Vagina (tissue), 2 donors: ENCODE measurements around the gene TMEM179. TPM values are rescaled to one million over a fixed set of nuclear protein-coding genes. Genes with fewer than 3 reads are reported as not detected.
"Not testable (repeated sequence)": the region's sequence is repeated elsewhere in the genome, so short reads cannot be mapped to it uniquely, and the experiment has no call there.

Source experiments
- DNase-seq, 2 donors: peaks; one replicate each; pipeline ENCODE4 v3.0.0-alpha.2; 2017; ENCODE audit errors: extremely low spot score in 2 of 2
- H3K27ac ChIP-seq: fragments of 200-600 bp; sonication (generic); one replicate; pipeline ENCODE4 v1.5.1; 2019
- H3K27me3 ChIP-seq: fragments of 200-600 bp; sonication (generic); one replicate; pipeline ENCODE4 v1.5.1; 2019
- H3K36me3 ChIP-seq, 2 donors: fragments of 200-600 bp; sonication (generic); one replicate each; pipeline ENCODE4 v1.5.1; 2017 to 2019
- H3K4me1 ChIP-seq: fragments of 200-600 bp; sonication (generic); one replicate; pipeline ENCODE4 v1.5.1; 2019
- H3K4me3 ChIP-seq, 2 donors: fragments of 200-600 bp; sonication (generic); 1 replicate in 1 of 2; 2 replicates in 1 of 2; pipeline ENCODE4 v1.5.1; 2016 to 2019
- H3K9me3 ChIP-seq: fragments of 200-600 bp; sonication (generic); one replicate; pipeline ENCODE4 v1.5.1; 2019
- POLR2A ChIP-seq, 2 donors: fragments of 450-650 bp; IDR thresholded peaks; one replicate each; pipeline ENCODE4 v1.6.1; 2017; ENCODE audit warnings: antibody characterized with exemption in 2 of 2, mild to moderate bottlenecking in 2 of 2, moderate library complexity in 2 of 2
- POLR2AphosphoS5 ChIP-seq, 2 donors: sonication (generic); formaldehyde crosslinking; IDR thresholded peaks; one replicate each; pipeline ENCODE4 v1.9.0; 2017; ENCODE audit warnings: antibody characterized with exemption in 2 of 2, mild to moderate bottlenecking in 2 of 2, low read depth in 1 of 2; ENCODE audit not compliant: insufficient read depth in 1 of 2
- intact Hi-C: fragments of 100-400 bp; cut with DNase I; formaldehyde crosslinking; loops from one replicate; pipeline ENCODE4 v1.15.1; 2023
- total RNA-seq: library from RNA; depleted of rRNA; stranded (reverse); fragments of >200 nt; gene quantifications from one replicate; pipeline ENCODE4 v1.2.3, GENCODE V29; 2016
- TF ChIP-seq, protein P1 (sequence below), 3 experiments: fragments of 450-650 bp in 2 of 3; fragments of 200-600 bp in 1 of 3; sonication (generic) in 1 of 3; IDR thresholded peaks; one replicate each; pipeline ENCODE4 v1.5.1; 2017 to 2019; ENCODE audit warnings: antibody characterized with exemption in 3 of 3, mild to moderate bottlenecking in 2 of 3, moderate library complexity in 2 of 3

Gene TMEM179
- total RNA-seq, 1 donor from 2014 or later, result 7.9 TPM

DNA sequence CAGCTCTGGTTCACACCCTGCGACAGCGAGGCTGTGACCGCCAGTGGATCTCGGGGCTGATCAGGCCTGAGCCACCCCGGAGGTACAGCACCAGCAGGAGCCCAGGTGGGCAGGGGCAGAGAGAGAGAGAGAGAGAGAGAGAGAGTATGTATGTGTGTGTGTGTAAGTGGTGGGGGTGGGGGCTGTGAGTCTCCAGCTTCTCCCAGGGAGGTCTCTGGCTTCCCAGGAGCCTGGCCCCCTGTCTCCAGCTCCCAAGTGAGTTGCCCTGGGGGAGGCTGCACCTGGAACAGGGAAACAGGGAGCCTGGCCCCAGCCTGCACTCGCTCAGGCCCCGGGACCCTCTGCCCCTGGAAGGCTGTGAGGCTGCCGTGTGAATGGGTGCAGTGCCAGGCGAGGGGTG lies 23.1 kb downstream of the TMEM179 start:
- Histone ChIP-seq H3K27me3 (no peaks in the 10 kb centered on the region), H3K4me1 (no peaks in the 10 kb centered on the region), H3K36me3 (no peaks in the 10 kb centered on the region), H3K27ac (no peak overlapping the region), H3K9me3 (no peaks in the 10 kb centered on the region), H3K4me3 (no peak overlapping the region)
- TF ChIP-seq, protein P1, sequence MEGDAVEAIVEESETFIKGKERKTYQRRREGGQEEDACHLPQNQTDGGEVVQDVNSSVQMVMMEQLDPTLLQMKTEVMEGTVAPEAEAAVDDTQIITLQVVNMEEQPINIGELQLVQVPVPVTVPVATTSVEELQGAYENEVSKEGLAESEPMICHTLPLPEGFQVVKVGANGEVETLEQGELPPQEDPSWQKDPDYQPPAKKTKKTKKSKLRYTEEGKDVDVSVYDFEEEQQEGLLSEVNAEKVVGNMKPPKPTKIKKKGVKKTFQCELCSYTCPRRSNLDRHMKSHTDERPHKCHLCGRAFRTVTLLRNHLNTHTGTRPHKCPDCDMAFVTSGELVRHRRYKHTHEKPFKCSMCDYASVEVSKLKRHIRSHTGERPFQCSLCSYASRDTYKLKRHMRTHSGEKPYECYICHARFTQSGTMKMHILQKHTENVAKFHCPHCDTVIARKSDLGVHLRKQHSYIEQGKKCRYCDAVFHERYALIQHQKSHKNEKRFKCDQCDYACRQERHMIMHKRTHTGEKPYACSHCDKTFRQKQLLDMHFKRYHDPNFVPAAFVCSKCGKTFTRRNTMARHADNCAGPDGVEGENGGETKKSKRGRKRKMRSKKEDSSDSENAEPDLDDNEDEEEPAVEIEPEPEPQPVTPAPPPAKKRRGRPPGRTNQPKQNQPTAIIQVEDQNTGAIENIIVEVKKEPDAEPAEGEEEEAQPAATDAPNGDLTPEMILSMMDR (IDR thresholded peaks at IDR 0.05), result no peak
- TF ChIP-seq POLR2A (IDR thresholded peaks at IDR 0.05), result no peak
- no peak for TF ChIP-seq POLR2AphosphoS5 (IDR thresholded peaks at IDR 0.05; ENCODE audit: insufficient read depth in 1 of 2, low read depth in 1 of 2)
- DNase-seq, result no peak
- intact Hi-C loops, result no loop called here

DNA sequence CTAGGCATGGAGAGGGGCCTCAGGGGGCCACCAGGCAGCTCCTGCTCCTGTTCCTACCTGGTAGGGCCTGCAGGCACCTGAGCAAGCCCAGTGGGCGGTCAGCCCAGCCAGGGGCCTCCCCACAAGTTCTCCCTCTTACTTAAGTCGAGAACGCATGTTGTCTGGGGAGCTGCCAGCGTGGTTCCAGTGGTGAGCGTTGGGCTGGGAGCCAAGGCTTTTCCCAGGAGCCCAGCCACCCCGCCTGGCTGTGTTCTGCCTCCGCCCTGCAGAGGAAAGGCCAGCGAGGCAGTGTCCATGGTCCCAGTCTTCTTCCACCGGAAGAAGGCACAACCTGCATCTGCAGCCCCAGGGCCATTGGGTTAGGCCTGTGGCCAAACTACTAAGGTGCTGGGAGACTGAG lies 23.6 kb downstream of the TMEM179 start:
- Histone ChIP-seq H3K9me3 (no peaks in the 10 kb centered on the region), H3K4me3 (no peak overlapping the region), H3K36me3 (no peaks in the 10 kb centered on the region), H3K4me1 (no peaks in the 10 kb centered on the region), H3K27me3 (no peaks in the 10 kb centered on the region), H3K27ac (no peak overlapping the region)
- no peak for TF ChIP-seq POLR2A (IDR thresholded peaks at IDR 0.05)
- TF ChIP-seq POLR2AphosphoS5 (IDR thresholded peaks at IDR 0.05; ENCODE audit: insufficient read depth in 1 of 2, low read depth in 1 of 2), result no peak
- TF ChIP-seq, protein P1 (IDR thresholded peaks at IDR 0.05), result no peak
- intact Hi-C loops, result no loop called here
- no peak for DNase-seq

DNA sequence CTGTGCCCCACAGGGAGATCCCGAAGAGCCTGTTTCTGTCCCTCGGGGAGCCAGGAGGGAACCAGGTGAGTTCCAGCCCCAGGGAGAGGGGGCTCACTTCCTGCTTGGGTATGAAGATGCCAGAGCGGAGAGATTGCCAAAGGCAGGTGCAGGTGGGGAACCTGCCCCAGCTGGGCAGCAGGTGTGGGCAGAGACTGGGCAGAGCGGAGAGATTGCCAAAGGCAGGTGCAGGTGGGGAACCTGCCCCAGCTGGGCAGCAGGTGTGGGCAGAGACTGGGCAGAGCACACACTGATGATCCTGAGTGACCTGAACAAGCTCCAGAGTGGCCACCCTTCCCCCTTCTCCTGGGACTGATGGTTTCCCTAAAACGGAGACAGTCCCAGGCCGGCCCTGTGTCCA lies 24.6 kb downstream of the TMEM179 start:
- H3K27me3 ChIP-seq, intact Hi-C loops, H3K27ac ChIP-seq, H3K4me3 ChIP-seq, H3K4me1 ChIP-seq, DNase-seq, H3K36me3 ChIP-seq, H3K9me3 ChIP-seq: not testable (repeated sequence)

DNA sequence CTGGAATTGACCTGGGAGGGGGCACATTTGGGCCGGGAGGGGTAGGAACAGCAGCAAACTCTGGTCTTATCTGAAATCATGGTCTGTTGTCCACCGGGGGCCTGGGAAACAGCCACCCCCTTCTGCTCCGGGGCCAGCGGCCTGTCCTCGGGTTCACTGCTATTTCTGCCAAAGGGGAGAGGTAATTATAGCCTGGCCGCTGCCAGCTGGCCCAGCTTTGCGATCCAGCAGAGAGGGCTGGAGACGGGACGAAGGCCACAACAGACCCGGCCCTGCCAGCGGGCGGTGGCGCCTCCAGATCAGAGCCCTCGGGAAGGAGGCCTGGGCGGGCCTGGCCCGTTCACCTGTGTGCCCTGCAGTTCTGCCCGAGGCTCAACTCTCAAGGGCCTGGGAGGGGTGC lies 25.1 kb downstream of the TMEM179 start, which contains the start of gene C14orf180:
Gene C14orf180 (plus strand): TSS at position 258 of the 400 bp plus-strand sequence. CDS start 6,667 bp downstream, outside the sequence.
- no peaks in the 10 kb centered on the region for H3K36me3 ChIP-seq
- intact Hi-C loops, result no loop called here
- no peaks in the 10 kb centered on the region for H3K4me1 ChIP-seq
- H3K27me3 ChIP-seq, result no peaks in the 10 kb centered on the region
- no peak for DNase-seq
- no peak within 1 kb of the TSS for H3K4me3 ChIP-seq
- no peak within 1 kb of the TSS for H3K27ac ChIP-seq
- no peak for TF ChIP-seq POLR2A (IDR thresholded peaks at IDR 0.05)
- TF ChIP-seq POLR2AphosphoS5 (IDR thresholded peaks at IDR 0.05; ENCODE audit: insufficient read depth in 1 of 2, low read depth in 1 of 2), result no peak
- TF ChIP-seq, protein P1 (IDR thresholded peaks at IDR 0.05), result no peak
- no peaks in the 10 kb centered on the region for H3K9me3 ChIP-seq

DNA sequence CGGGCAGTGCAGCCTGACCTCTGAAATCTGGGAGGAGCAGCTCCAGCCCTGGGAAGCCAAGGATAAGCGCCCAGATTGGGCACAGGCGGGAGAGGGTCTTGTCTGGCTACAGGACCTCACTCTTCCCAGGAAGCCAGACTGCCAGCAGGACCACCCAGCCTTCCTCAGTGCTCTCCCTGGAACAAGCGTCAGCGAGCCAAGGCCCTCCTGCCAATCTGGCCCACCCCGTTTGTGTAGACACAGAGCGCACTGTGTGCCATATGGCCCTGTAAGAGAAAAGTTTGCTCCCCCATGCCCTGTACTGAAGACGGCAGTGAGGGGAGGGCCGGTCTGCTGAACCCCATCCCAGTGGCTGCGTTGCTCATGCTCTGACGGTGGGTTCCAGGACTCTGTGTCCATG lies 26.3 kb downstream of the TMEM179 start:
- Histone ChIP-seq H3K27me3 (no peaks in the 10 kb centered on the region), H3K4me3 (no peak overlapping the region), H3K4me1 (no peaks in the 10 kb centered on the region), H3K36me3 (no peaks in the 10 kb centered on the region), H3K27ac (no peak overlapping the region), H3K9me3 (no peaks in the 10 kb centered on the region)
- TF ChIP-seq POLR2AphosphoS5 (IDR thresholded peaks at IDR 0.05; ENCODE audit: insufficient read depth in 1 of 2, low read depth in 1 of 2) (no peak), POLR2A (IDR thresholded peaks at IDR 0.05) (no peak)
- TF ChIP-seq, protein P1 (IDR thresholded peaks at IDR 0.05), result no peak
- DNase-seq, result no peak
- intact Hi-C loops, result no loop called here
